GM18505 (cell line): Measurements from ENCODE around the gene COQ2.

Experiments used
- ATAC-seq: cut with Tn5 transposase; IDR thresholded peaks from one replicate; pipeline ENCODE4 v1.9.1; 2021; ENCODE audit not compliant: unreplicated experiment
- POLR2A ChIP-seq: IDR thresholded peaks from 4 replicates; pipeline ENCODE4 v1.6.1; 2011; ENCODE audit warnings: borderline replicate concordance; ENCODE audit not compliant: insufficient read depth, insufficient read length; ENCODE audit errors: extremely low read depth

COQ2 gene

GRCh38 chr4:83229791-83230190 is 54.8 kb downstream of the COQ2 start:
- no peak for TF ChIP-seq POLR2A
- ATAC-seq = no peak

- no peak for TF ChIP-seq POLR2A
- no peak for ATAC-seq
These were observed 56.4 kb downstream of the COQ2 start for GRCh38 chr4:83228231-83228630.

- ATAC-seq = no peak
- no peak for TF ChIP-seq POLR2A
These were observed 59.9 kb downstream of the COQ2 start for GRCh38 chr4:83224502-83225197.

- no peak for ATAC-seq
- no peak for TF ChIP-seq POLR2A
These were observed 60.8 kb downstream of the COQ2 start for GRCh38 chr4:83223781-83224180.

GRCh38 chr4:83221897-83222441 is 62.6 kb downstream of the COQ2 start:
- ATAC-seq = peak; percentile 46
- TF ChIP-seq POLR2A = no peak

- no peak for ATAC-seq
- TF ChIP-seq POLR2A = no peak
These were observed 65.0 kb downstream of the COQ2 start for GRCh38 chr4:83219344-83220331.

GRCh38 chr4:83217721-83218522 is 66.7 kb downstream of the COQ2 start:
- TF ChIP-seq POLR2A = no peak
- peak; percentile 73 for ATAC-seq

- TF ChIP-seq POLR2A = no peak
- no peak for ATAC-seq
These were observed 67.5 kb downstream of the COQ2 start for GRCh38 chr4:83216959-83217683.

- no peak for ATAC-seq
- no peak for TF ChIP-seq POLR2A
These were observed 70.5 kb downstream of the COQ2 start for GRCh38 chr4:83214079-83214478.
